GM12891 (cell line): Measurements from ENCODE around the gene BCL11A.

Experiments used
- POLR2A ChIP-seq: IDR thresholded peaks from 2 replicates; pipeline ENCODE4 v1.6.1; 2011; ENCODE audit warnings: low read depth, low read length, control low read depth
- TAF1 ChIP-seq: IDR thresholded peaks from 2 replicates; pipeline ENCODE4 v1.6.1; 2011; ENCODE audit warnings: low read depth, low read length, control low read depth

GRCh38 chr2:60416221-60417008 is 137.0 kb downstream of the BCL11A start:
- no peak for TF ChIP-seq POLR2A
- no peak for TF ChIP-seq TAF1
